ENCODE measurements around the gene ELAC2.

ELAC2 gene

GRCh38 chr17:12958786-12959185 lies 59.0 kb downstream of the ELAC2 start:
- DNase-seq (ENCODE audit: low read depth, low spot score) = no peak

- no peak for DNase-seq (ENCODE audit: low read depth, low spot score)
Measured at GRCh38 chr17:12955521-12955920, 62.3 kb downstream of the ELAC2 start.

DNA sequence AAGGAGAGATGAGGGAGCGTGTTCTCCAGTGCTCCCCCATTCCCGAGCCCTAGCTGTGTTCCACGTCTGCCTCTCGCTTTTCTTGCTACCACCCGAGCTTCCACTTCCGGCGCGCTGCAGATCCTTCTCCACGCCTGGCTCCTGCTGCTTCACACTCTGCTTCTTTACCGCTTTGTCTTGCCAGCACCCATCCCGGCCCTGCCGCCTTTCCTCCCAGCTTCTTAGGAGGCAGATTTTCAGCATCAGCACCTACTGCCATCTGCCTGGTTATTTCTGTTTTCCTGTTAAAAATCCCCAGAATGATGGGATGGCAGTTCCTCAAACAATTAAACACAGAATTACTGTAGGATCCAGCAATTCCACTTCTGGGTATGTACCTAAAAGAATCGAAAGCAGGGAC lies 64.7 kb downstream of the ELAC2 start:
- DNase-seq (ENCODE audit: low read depth, low spot score) = no peak

DNA sequence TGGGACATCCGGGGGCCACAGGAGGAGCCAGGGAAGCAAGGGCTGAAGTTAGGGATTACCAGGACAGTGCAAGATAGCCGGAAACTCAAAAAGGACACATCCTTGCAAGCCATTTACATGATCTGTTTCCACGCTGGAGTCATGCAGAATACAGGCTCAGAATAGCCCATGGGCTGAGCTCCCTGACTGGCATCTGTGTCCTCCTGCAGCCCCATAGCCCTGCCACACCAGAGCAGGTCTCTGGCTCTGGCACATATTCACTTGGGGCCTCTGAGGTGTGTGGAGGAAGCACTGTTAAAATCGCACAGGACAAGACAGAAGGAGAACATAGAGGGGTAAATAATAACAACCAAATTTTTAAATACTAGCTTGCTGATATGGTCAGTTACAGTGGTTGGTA lies 65.8 kb downstream of the ELAC2 start:
- no peak for DNase-seq (ENCODE audit: low read depth, low spot score)

- DNase-seq (ENCODE audit: low read depth, low spot score) = no peak
Measured at GRCh38 chr17:12947047-12947446, 70.8 kb downstream of the ELAC2 start.

Measured in activated CD4-positive, CD25-positive, alpha-beta regulatory T cell treated with anti-CD3 and anti-CD28 coated beads, Interleukin-2, amount 50 U/mL, for 16 hours (primary cell).